ENCODE results near the gene BRCC3. TPM values are rescaled to one million over a fixed set of nuclear protein-coding genes. Genes with fewer than 3 reads are reported as not detected.

BRCC3 gene
- total RNA-seq, 6 donors from 2014 or later = 11.6 to 21.0 (median 16.1) TPM

- ATAC-seq (ENCODE audit: low FRiP score in 2 of 2) (no peak), DNase-seq (no peak)
- TF ChIP-seq CTCF (IDR thresholded peaks at IDR 0.05) (no peak), POLR2AphosphoS5 (IDR thresholded peaks at IDR 0.05) (no peak), POLR2A (IDR thresholded peaks at IDR 0.05) (no peak), EP300 (IDR thresholded peaks at IDR 0.05) (no peak)
- no peaks in the 10 kb centered on the region for H3K9me3 ChIP-seq
- no peaks in the 10 kb centered on the region for H3K27me3 ChIP-seq
- H3K4me3 ChIP-seq = no peak overlapping the region
- H3K36me3 ChIP-seq = no peaks in the 10 kb centered on the region
- H3K4me1 ChIP-seq = no peaks in the 10 kb centered on the region
- H3K27ac ChIP-seq = no peak overlapping the region
Measured at GRCh38 chrX:155108427-155108826, 37.1 kb downstream of the BRCC3 start.

- H3K9me3 ChIP-seq = no peaks in the 10 kb centered on the region
- H3K27me3 ChIP-seq = no peaks in the 10 kb centered on the region
- TF ChIP-seq POLR2A (IDR thresholded peaks at IDR 0.05) (no peak), CTCF (IDR thresholded peaks at IDR 0.05) (no peak), EP300 (IDR thresholded peaks at IDR 0.05) (no peak), POLR2AphosphoS5 (IDR thresholded peaks at IDR 0.05) (no peak)
- no peak for DNase-seq
- ATAC-seq (ENCODE audit: low FRiP score in 2 of 2) = no peak
- WGBS, 2 donors = 80 to 98% methylated on average over 3 of the region's 3 CpGs
- H3K36me3 ChIP-seq = peaks cover 0 to 4% (median 0%) of the 10 kb centered on the region in 4 donors
- no peak overlapping the region for H3K27ac ChIP-seq
- H3K4me3 ChIP-seq = no peak overlapping the region
- H3K4me1 ChIP-seq = no peaks in the 10 kb centered on the region
Measured at GRCh38 chrX:155112171-155112570, 40.9 kb downstream of the BRCC3 start.

DNA sequence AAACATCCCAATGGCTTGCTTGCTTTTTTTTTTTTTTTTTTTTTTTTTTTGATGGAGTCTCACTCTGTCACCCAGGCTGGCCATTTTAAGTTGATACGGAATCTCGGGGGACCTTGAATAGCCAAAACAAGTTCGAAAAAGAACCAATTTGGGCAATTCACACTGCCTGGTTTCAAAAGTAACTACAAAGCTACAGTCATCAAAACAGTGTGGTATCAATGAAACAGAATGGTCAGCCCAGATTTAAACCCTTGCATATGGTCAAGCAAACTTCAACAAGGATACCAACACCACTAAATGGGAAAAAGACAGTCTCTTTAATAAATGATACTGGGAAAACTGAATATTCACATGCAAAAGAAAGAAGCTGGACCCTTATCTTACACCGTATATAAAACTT, 41.8 kb downstream of the BRCC3 start:
- ATAC-seq (ENCODE audit: low FRiP score in 2 of 2) (no peak), DNase-seq (no peak)
- Histone ChIP-seq H3K4me3 (no peak overlapping the region), H3K4me1 (no peaks in the 10 kb centered on the region), H3K27me3 (no peaks in the 10 kb centered on the region), H3K27ac (no peak overlapping the region), H3K36me3 (peaks cover 0 to 5% (median 0%) of the 10 kb centered on the region in 4 donors), H3K9me3 (no peaks in the 10 kb centered on the region)
- TF ChIP-seq POLR2A (IDR thresholded peaks at IDR 0.05) = no peak
- TF ChIP-seq EP300 (IDR thresholded peaks at IDR 0.05) = no peak
- no peak for TF ChIP-seq CTCF (IDR thresholded peaks at IDR 0.05)
- 85 to 100% methylated on average over 4 of the region's 4 CpGs for WGBS, 2 donors

DNA sequence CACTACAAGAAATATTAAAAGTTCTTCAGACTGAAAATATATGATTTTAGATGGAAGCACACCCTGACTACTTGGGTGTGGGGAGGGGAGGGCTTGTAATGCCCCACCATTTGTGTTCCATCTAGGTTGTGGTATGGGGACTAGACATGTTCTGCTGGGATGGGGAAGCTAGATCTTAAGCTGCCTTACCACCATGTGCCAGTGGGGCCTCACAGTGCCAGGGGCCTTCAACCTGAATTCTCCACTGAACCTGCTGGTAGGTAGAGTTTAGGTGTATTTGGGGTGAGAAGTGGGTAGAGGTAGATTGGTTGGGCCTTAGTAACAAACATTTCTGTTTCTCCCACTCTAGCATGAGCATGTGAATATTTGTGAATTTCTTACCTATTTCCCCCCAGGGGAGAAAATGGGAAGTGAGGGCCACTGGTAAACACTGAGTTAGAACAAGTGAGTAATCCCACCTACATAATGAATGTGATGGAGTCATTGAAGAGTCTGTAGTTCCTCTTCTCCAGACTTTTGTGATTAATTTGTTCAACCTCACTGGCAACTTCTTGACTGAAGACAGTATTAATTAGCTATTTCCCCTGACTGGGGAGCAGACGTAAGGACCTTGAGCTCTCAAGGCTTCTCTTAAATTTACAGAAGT, 44.0 kb downstream of the BRCC3 start:
- no peaks in the 10 kb centered on the region for H3K9me3 ChIP-seq
- no peak overlapping the region for H3K4me3 ChIP-seq
- peaks cover 0 to 12% (median 0%) of the 10 kb centered on the region in 4 donors for H3K36me3 ChIP-seq
- H3K27me3 ChIP-seq = no peaks in the 10 kb centered on the region
- no peaks in the 10 kb centered on the region for H3K4me1 ChIP-seq
- DNase-seq (no peak), ATAC-seq (ENCODE audit: low FRiP score in 2 of 2) (no peak)
- TF ChIP-seq EP300 (IDR thresholded peaks at IDR 0.05) (no peak), POLR2AphosphoS5 (IDR thresholded peaks at IDR 0.05) (no peak), CTCF (IDR thresholded peaks at IDR 0.05) (no peak), POLR2A (IDR thresholded peaks at IDR 0.05) (no peak)
- H3K27ac ChIP-seq = no peak overlapping the region
- WGBS, 2 donors = 91 to 100% methylated on average over 1 of the region's 1 CpG

DNA sequence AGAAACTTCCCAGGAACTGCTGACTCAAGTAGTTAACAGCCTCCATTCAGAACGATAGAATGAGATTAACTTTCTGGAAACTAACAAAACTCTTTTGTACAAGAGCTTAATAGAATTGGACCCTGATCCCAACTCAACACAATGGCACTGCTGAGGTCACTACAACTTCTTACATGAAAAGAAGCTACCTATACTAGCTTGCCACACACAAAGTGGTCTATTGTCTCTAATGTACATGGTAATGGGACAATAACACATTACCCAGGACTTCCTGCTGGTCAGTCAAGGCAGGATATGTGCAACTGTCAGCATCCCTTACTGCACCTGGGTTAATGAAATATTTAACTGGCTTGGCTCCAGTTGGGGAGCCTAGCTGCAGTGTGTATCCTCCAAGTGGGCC, 56.2 kb downstream of the BRCC3 start:
- DNase-seq (no peak), ATAC-seq (ENCODE audit: low FRiP score in 2 of 2) (no peak)
- no peaks in the 10 kb centered on the region for H3K9me3 ChIP-seq
- H3K4me3 ChIP-seq = no peak overlapping the region
- H3K27me3 ChIP-seq = no peaks in the 10 kb centered on the region
- no peaks in the 10 kb centered on the region for H3K36me3 ChIP-seq
- TF ChIP-seq EP300 (IDR thresholded peaks at IDR 0.05) = no peak
- no peak for TF ChIP-seq POLR2AphosphoS5 (IDR thresholded peaks at IDR 0.05)
- no peak for TF ChIP-seq CTCF (IDR thresholded peaks at IDR 0.05)
- no peak for TF ChIP-seq POLR2A (IDR thresholded peaks at IDR 0.05)
- no peak overlapping the region for H3K27ac ChIP-seq
- H3K4me1 ChIP-seq = no peaks in the 10 kb centered on the region
- 64 to 67% methylated on average over 1 of the region's 1 CpG for WGBS, 2 donors
